Stomach (tissue), 9 donors: Measurements from ENCODE around the gene DCP1B. TPM values are rescaled to one million over a fixed set of nuclear protein-coding genes. Genes with fewer than 3 reads are reported as not detected.

Experiments
- DNase-seq, 2 donors: peaks; one replicate each; pipeline versions ENCODE4 v3.0.0 to v3.0.0-alpha.2; 2013 to 2019
- H3K27ac ChIP-seq, 5 donors: fragments of 200-600 bp in 4 of 5; sonication (generic) in 4 of 5; one replicate each; pipeline ENCODE4 v1.5.1; 2013 to 2019; ENCODE audit warnings: mild to moderate bottlenecking in 1 of 5, moderate library complexity in 1 of 5
- H3K27me3 ChIP-seq, 3 donors: fragments of 200-600 bp; sonication (generic); one replicate each; pipeline ENCODE4 v1.5.1; 2017 to 2019; ENCODE audit warnings: mixed run types in 1 of 3
- H3K36me3 ChIP-seq, 4 donors: fragments of 200-600 bp; sonication (generic); 1 replicate in 3 of 4; 2 replicates in 1 of 4; pipeline ENCODE4 v1.5.1; 2016 to 2019
- H3K4me1 ChIP-seq, 4 donors: fragments of 200-600 bp; sonication (generic); one replicate each; pipeline ENCODE4 v1.5.1; 2016 to 2019
- H3K4me3 ChIP-seq, 4 donors: fragments of 200-600 bp; sonication (generic) in 3 of 4; one replicate each; pipeline ENCODE4 v1.5.1; 2016 to 2019; ENCODE audit warnings: mild to moderate bottlenecking in 1 of 4
- H3K9me3 ChIP-seq, 4 donors: fragments of 200-600 bp; sonication (generic); one replicate each; pipeline ENCODE4 v1.5.1; 2016 to 2019
- CTCF ChIP-seq, 7 experiments: fragments of 450-650 bp in 4 of 7; fragments of 200-600 bp in 3 of 7; sonication (generic) in 3 of 7; IDR thresholded peaks; one replicate each; pipeline ENCODE4 v1.5.1; 2016 to 2019; ENCODE audit warnings: antibody characterized with exemption in 7 of 7, control low read depth in 2 of 7, mild to moderate bottlenecking in 1 of 7
- EP300 ChIP-seq: sonication (generic); formaldehyde crosslinking; IDR thresholded peaks from one replicate; pipeline ENCODE4 v1.6.1; 2017; ENCODE audit warnings: antibody characterized with exemption
- POLR2A ChIP-seq, 4 donors: fragments of 450-650 bp; IDR thresholded peaks; one replicate each; pipeline ENCODE4 v1.6.1; 2016; ENCODE audit warnings: antibody characterized with exemption in 4 of 4, control low read depth in 2 of 4, mild to moderate bottlenecking in 1 of 4, moderate library complexity in 1 of 4
- POLR2AphosphoS5 ChIP-seq, 3 donors: sonication (generic); formaldehyde crosslinking; IDR thresholded peaks; one replicate each; pipeline ENCODE4 v1.6.1; 2016; ENCODE audit warnings: antibody characterized with exemption in 3 of 3
- WGBS, 5 donors: extraction: QIAGEN DNeasy Blood & Tissue Kit in 3 of 5; methylation state at CpG; one replicate each; pipeline versions ENCODE4 v1.1.5 to v1.1.7; 2013 to 2018; 5-methylcytosine and 5-hydroxymethylcytosine counted together
- intact Hi-C: fragments of 100-400 bp; cut with DNase I; formaldehyde crosslinking; loops from one replicate; pipeline ENCODE4 v1.15.1; 2023; ENCODE audit warnings: low total_unique reads
- polyA plus RNA-seq, 3 donors: library from polyadenylated mRNA; stranded (reverse); fragments of 200-250 nt; gene quantifications; one replicate each; pipeline ENCODE4 v1.2.3, GENCODE V29; 2013
- total RNA-seq, 5 donors: library from RNA; depleted of rRNA; stranded (reverse); fragments of >200 nt; gene quantifications; one replicate each; pipeline versions ENCODE4 v1.1.0 to v1.2.3, GENCODE V29; 2014 to 2016
- donor health status: healthy with polysubstance abuse.
- donor health status: Bipolar disorder and iron deficiency.
- donor health status: healthy.

Gene DCP1B
- total and polyA plus RNA-seq, 8 donors, result 5.8 to 43.2 (median 16.0) TPM; not detected in 1

GRCh38 chr12:2023365-2023764 lies 19.1 kb upstream of the DCP1B start:
- DNase-seq, result no peak
- TF ChIP-seq POLR2AphosphoS5 (IDR thresholded peaks at IDR 0.05), result no peak
- no peak for TF ChIP-seq CTCF (IDR thresholded peaks at IDR 0.05)
- TF ChIP-seq POLR2A (IDR thresholded peaks at IDR 0.05), result no peak
- no peak for TF ChIP-seq EP300
- no peaks in the 10 kb centered on the region for H3K27me3 ChIP-seq
- H3K9me3 ChIP-seq, result no peaks in the 10 kb centered on the region
- no peaks in the 10 kb centered on the region for H3K36me3 ChIP-seq
- intact Hi-C loops, result no loop called here
- H3K4me1 ChIP-seq, result peaks cover 0 to 2% (median 0%) of the 10 kb centered on the region in 4 donors
- H3K27ac ChIP-seq, result no peak overlapping the region
- WGBS, 5 donors, result 31 to 59% (median 42%) methylated on average over 3 of the region's 3 CpGs
- H3K4me3 ChIP-seq, result no peak overlapping the region

GRCh38 chr12:2020511-2020910 lies 16.3 kb upstream of the DCP1B start:
- TF ChIP-seq POLR2A (IDR thresholded peaks at IDR 0.05), result no peak
- no peak for TF ChIP-seq EP300
- no peak for TF ChIP-seq CTCF (IDR thresholded peaks at IDR 0.05)
- no peak for TF ChIP-seq POLR2AphosphoS5 (IDR thresholded peaks at IDR 0.05)
- Histone ChIP-seq H3K4me3 (no peak overlapping the region), H3K36me3 (no peaks in the 10 kb centered on the region), H3K27me3 (no peaks in the 10 kb centered on the region), H3K27ac (no peak overlapping the region), H3K4me1 (peaks cover 0 to 7% (median 0%) of the 10 kb centered on the region in 4 donors), H3K9me3 (no peaks in the 10 kb centered on the region)
- DNase-seq, result no peak
- 93 to 97% (median 94%) methylated on average over 3 of the region's 3 CpGs for WGBS, 5 donors
- intact Hi-C loops, result no loop called here

GRCh38 chr12:2019126-2019525 lies 14.9 kb upstream of the DCP1B start:
- Histone ChIP-seq H3K27me3 (no peaks in the 10 kb centered on the region), H3K4me3 (no peak overlapping the region), H3K9me3 (no peaks in the 10 kb centered on the region), H3K36me3 (no peaks in the 10 kb centered on the region), H3K4me1 (peaks cover 0 to 18% (median 7%) of the 10 kb centered on the region in 4 donors), H3K27ac (no peak overlapping the region)
- intact Hi-C loops, result no loop called here
- DNase-seq, result no peak
- TF ChIP-seq CTCF (IDR thresholded peaks at IDR 0.05) (no peak), POLR2A (IDR thresholded peaks at IDR 0.05) (no peak), EP300 (no peak), POLR2AphosphoS5 (IDR thresholded peaks at IDR 0.05) (no peak)
- WGBS, 5 donors, result 40 to 71% (median 64%) methylated on average over 2 of the region's 2 CpGs

GRCh38 chr12:2018391-2018790 lies 14.1 kb upstream of the DCP1B start:
- peak in 1 of 2 donors; percentile 28 for DNase-seq
- peaks cover 2 to 25% (median 12%) of the 10 kb centered on the region in 4 donors for H3K4me1 ChIP-seq
- H3K4me3 ChIP-seq, result no peak overlapping the region
- intact Hi-C loops, result no loop called here
- H3K9me3 ChIP-seq, result no peaks in the 10 kb centered on the region
- TF ChIP-seq POLR2AphosphoS5 (IDR thresholded peaks at IDR 0.05) (no peak), CTCF (IDR thresholded peaks at IDR 0.05) (no peak), POLR2A (IDR thresholded peaks at IDR 0.05) (no peak), EP300 (no peak)
- 82 to 92% (median 87%) methylated on average over 7 of the region's 7 CpGs for WGBS, 5 donors
- H3K27ac ChIP-seq, result no peak overlapping the region
- H3K36me3 ChIP-seq, result no peaks in the 10 kb centered on the region
- H3K27me3 ChIP-seq, result no peaks in the 10 kb centered on the region
